MM.1S (cell line): Measurements from ENCODE around the gene EPB41L2.

ENCODE experiments used
- DNase-seq: peaks from one replicate; pipeline ENCODE4 v3.0.0-alpha.2; 2015
- H2AFZ ChIP-seq: fragments of 300-600 bp; sonication (generic); 2 replicates; pipeline ENCODE4 v1.6.0; 2016; ENCODE audit warnings: antibody characterized with exemption, low read length
- H3F3A ChIP-seq: fragments of 300-600 bp; sonication (generic); 2 replicates; pipeline ENCODE4 v1.6.1; 2016; ENCODE audit warnings: mild to moderate bottlenecking, antibody characterized with exemption, low read length, moderate library complexity, mixed read lengths; ENCODE audit not compliant: insufficient read depth
- H3K27ac ChIP-seq: fragments of 300-600 bp; sonication (generic); 2 replicates; pipeline ENCODE4 v1.5.1; 2016; ENCODE audit warnings: mild to moderate bottlenecking, low read length
- H3K27me3 ChIP-seq: fragments of 300-600 bp; sonication (generic); replicated peaks from 2 replicates; pipeline ENCODE4 v1.6.0; 2016; ENCODE audit warnings: low read length; ENCODE audit not compliant: insufficient read depth
- H3K36me3 ChIP-seq: fragments of 300-600 bp; sonication (generic); replicated peaks from 2 replicates; pipeline ENCODE4 v1.6.1; 2016; ENCODE audit warnings: mild to moderate bottlenecking, low read length, mixed read lengths; ENCODE audit not compliant: insufficient read depth
- H3K4me1 ChIP-seq: fragments of 300-600 bp; sonication (generic); 2 replicates; pipeline ENCODE4 v1.6.1; 2016; ENCODE audit warnings: low read length, mixed read lengths
- H3K4me2 ChIP-seq: fragments of 300-600 bp; sonication (generic); 2 replicates; pipeline ENCODE4 v1.6.0; 2016; ENCODE audit warnings: low read depth, low read length
- H3K4me3 ChIP-seq: fragments of 300-600 bp; sonication (generic); 2 replicates; pipeline ENCODE4 v1.5.1; 2016; ENCODE audit warnings: low read length, mixed read lengths
- H3K79me2 ChIP-seq: fragments of 300-600 bp; sonication (generic); 2 replicates; pipeline ENCODE4 v1.6.1; 2016; ENCODE audit warnings: mixed run types, low read length, mixed read lengths
- H3K9ac ChIP-seq: fragments of 300-600 bp; sonication (generic); 2 replicates; pipeline ENCODE4 v1.6.1; 2016; ENCODE audit warnings: low read length, mixed read lengths
- H3K9me2 ChIP-seq: fragments of 300-600 bp; sonication (generic); replicated peaks from 2 replicates; pipeline ENCODE4 v1.6.1; 2016; ENCODE audit warnings: mild to moderate bottlenecking, low read length, mixed read lengths; ENCODE audit not compliant: insufficient read depth
- H3K9me3 ChIP-seq: fragments of 300-600 bp; sonication (generic); replicated peaks from 2 replicates; pipeline ENCODE4 v1.6.1; 2016; ENCODE audit warnings: mild to moderate bottlenecking, low read length, mixed read lengths; ENCODE audit not compliant: insufficient read depth
- H4K20me1 ChIP-seq: fragments of 300-600 bp; sonication (generic); 2 replicates; pipeline ENCODE4 v1.6.1; 2016; ENCODE audit warnings: mild to moderate bottlenecking, low read length, moderate library complexity, mixed read lengths; ENCODE audit not compliant: insufficient read depth
- EZH2 ChIP-seq: fragments of 300-600 bp; sonication (generic); optimal IDR thresholded peaks from 2 replicates; pipeline ENCODE3; 2017; ENCODE audit warnings: low read depth, mild to moderate bottlenecking, antibody characterized with exemption, low read length, mixed read lengths
- EZH2phosphoT487 ChIP-seq: fragments of 300-600 bp; sonication (generic); IDR thresholded peaks from 2 replicates; pipeline ENCODE4 v1.6.1; 2018; ENCODE audit warnings: antibody characterized with exemption, low read length
- TF ChIP-seq, protein P1 (sequence below): fragments of 300-600 bp; sonication (generic); IDR thresholded peaks from 2 replicates; pipeline ENCODE4 v1.5.1; 2016; ENCODE audit warnings: antibody characterized with exemption, low read length, mixed read lengths

EPB41L2 gene

DNA sequence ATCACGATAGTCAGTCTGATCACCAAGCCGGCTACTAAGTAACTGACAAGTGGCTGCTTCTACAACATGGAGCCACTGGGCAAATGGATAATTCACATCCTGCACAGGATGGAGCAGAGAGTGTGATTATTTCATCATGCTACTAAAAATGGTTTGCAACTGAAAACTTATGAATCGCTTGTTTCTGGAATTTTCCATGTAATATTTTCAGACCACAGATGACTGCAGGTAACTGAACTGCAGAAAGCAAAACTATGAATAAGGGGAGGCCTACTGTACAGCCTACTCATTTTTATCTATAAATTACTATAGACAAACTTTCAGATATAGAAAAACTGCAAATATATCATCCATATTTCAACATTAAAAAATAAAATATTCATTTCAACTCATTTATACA, 91.5 kb downstream of the EPB41L2 start:
- no peaks in the 10 kb centered on the region for H3K79me2 ChIP-seq
- H3K27ac ChIP-seq = no peak overlapping the region
- no peak overlapping the region for H3K4me3 ChIP-seq
- TF ChIP-seq, protein P1, sequence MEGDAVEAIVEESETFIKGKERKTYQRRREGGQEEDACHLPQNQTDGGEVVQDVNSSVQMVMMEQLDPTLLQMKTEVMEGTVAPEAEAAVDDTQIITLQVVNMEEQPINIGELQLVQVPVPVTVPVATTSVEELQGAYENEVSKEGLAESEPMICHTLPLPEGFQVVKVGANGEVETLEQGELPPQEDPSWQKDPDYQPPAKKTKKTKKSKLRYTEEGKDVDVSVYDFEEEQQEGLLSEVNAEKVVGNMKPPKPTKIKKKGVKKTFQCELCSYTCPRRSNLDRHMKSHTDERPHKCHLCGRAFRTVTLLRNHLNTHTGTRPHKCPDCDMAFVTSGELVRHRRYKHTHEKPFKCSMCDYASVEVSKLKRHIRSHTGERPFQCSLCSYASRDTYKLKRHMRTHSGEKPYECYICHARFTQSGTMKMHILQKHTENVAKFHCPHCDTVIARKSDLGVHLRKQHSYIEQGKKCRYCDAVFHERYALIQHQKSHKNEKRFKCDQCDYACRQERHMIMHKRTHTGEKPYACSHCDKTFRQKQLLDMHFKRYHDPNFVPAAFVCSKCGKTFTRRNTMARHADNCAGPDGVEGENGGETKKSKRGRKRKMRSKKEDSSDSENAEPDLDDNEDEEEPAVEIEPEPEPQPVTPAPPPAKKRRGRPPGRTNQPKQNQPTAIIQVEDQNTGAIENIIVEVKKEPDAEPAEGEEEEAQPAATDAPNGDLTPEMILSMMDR = no peak
- TF ChIP-seq EZH2 (no peak), EZH2phosphoT487 (no peak)
- H3K36me3 ChIP-seq = no peaks in the 10 kb centered on the region
- no peak overlapping the region for H2AFZ ChIP-seq
- H3K9me2 ChIP-seq = no peaks in the 10 kb centered on the region
- H4K20me1 ChIP-seq = no peaks in the 10 kb centered on the region; the same call in 1 of the 2 replicates
- H3F3A ChIP-seq = no peaks in the 10 kb centered on the region
- H3K4me1 ChIP-seq = no peaks in the 10 kb centered on the region
- H3K4me2 ChIP-seq = no peak overlapping the region
- DNase-seq = no peak
- no peak overlapping the region for H3K9ac ChIP-seq
- H3K27me3 ChIP-seq = no peaks in the 10 kb centered on the region
- H3K9me3 ChIP-seq = no peaks in the 10 kb centered on the region

DNA sequence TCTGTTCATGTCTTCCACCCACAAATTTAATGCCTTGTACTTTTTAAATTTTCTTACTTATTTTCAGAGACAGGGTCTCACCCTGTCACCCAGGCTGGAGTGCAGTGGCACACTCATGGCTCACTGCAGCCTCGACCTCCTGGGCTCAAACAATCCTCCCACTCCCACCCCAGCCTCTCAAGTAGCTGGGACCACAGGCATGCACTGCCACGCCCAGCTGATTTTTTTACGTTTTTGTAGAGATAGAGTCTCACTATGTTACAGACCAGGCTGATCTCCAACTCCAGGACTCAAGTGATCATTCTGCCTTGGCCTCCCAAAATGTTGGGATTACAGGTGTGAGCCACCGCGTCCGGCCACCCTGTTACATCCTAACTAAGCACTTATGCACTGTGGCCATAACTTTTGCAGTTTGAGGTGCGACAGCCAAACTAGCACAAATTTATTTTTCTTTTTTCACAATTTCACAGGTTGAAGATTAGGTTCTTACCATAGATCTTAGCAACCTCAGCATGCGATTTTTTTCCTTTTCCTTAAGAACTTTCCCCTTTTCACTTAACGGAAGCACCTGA, 92.1 kb downstream of the EPB41L2 start:
- H3K9me3 ChIP-seq = no peaks in the 10 kb centered on the region
- no peaks in the 10 kb centered on the region for H3K79me2 ChIP-seq
- H3K36me3 ChIP-seq = no peaks in the 10 kb centered on the region
- H3K27me3 ChIP-seq = no peaks in the 10 kb centered on the region
- H3K9me2 ChIP-seq = no peaks in the 10 kb centered on the region
- no peak for DNase-seq
- H4K20me1 ChIP-seq = no peaks in the 10 kb centered on the region; the same call in 1 of the 2 replicates
- H3K4me1 ChIP-seq = no peaks in the 10 kb centered on the region
- no peaks in the 10 kb centered on the region for H3F3A ChIP-seq
- H3K4me2 ChIP-seq = no peak overlapping the region
- TF ChIP-seq, protein P1 = no peak
- no peak for TF ChIP-seq EZH2
- TF ChIP-seq EZH2phosphoT487 = no peak
- H3K9ac ChIP-seq = no peak overlapping the region
- no peak overlapping the region for H3K4me3 ChIP-seq
- no peak overlapping the region for H3K27ac ChIP-seq
- H2AFZ ChIP-seq = no peak overlapping the region

DNA sequence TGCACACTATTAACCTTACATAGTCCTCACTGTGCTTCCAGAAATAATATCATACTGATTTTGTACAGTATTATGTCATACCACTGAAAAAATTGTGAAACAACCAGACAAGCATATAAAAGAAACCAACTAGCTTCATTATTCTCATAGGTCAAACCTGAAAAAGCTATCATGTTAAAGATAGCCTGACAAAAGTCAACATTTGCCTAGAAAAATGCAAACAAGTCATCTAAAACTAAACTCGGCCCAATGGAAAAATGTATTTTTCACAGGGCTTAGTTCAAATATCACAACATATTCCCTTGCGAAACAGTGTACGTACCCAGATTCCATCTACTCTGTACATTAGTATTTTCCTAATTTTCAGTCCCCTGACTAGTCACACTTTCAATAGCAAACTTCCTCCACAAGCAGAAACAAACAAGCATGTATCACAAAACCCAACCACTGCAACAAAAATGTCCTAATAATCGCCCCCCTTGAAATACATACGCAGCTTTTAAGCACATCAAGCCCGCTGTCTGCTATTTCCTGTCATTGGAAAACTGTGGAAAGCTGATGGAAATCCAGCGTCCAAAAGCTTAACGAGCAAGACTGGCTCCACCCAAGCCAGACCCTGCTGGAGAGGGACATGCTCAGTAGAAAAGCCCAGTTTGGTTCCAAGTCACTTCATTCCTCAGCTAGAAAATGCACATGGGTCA, 93.1 kb downstream of the EPB41L2 start:
- Histone ChIP-seq H3K27ac (no peak overlapping the region), H3K9me2 (no peaks in the 10 kb centered on the region), H3K4me3 (no peak overlapping the region), H3K9ac (no peak overlapping the region), H3K79me2 (no peaks in the 10 kb centered on the region), H2AFZ (no peak overlapping the region), H3K36me3 (no peaks in the 10 kb centered on the region), H3K4me1 (no peaks in the 10 kb centered on the region), H3K4me2 (no peak overlapping the region), H4K20me1 (no peaks in the 10 kb centered on the region; the same call in 1 of the 2 replicates), H3K27me3 (no peaks in the 10 kb centered on the region), H3F3A (no peaks in the 10 kb centered on the region), H3K9me3 (no peaks in the 10 kb centered on the region)
- no peak for TF ChIP-seq EZH2
- TF ChIP-seq, protein P1 = no peak
- no peak for TF ChIP-seq EZH2phosphoT487
- DNase-seq = no peak
